Left colon (tissue), 2 donors: ENCODE results near the gene EML1. TPM values are rescaled to one million over a fixed set of nuclear protein-coding genes. Genes with fewer than 3 reads are reported as not detected.

Source experiments
- ATAC-seq: fragments of 200-7000 bp; cut with Tn5 transposase; one replicate; pipeline ENCODE4 v1.9.1; 2020; ENCODE audit warnings: mild to moderate bottlenecking, moderate library complexity
- DNase-seq, 2 donors: peaks; one replicate each; pipeline ENCODE4 v3.0.0-alpha.2; 2020
- intact Hi-C, 2 donors: fragments of 100-400 bp; cut with DNase I in 1 of 2; cut with micrococcal nuclease in 1 of 2; formaldehyde crosslinking; loops; one replicate each; pipeline versions ENCODE4 v1.11.2 to v1.14.0; 2022; cut with DNase I, micrococcal nuclease
- long read RNA-seq: library from polyadenylated mRNA; unstranded; transcript quantifications from one replicate; pipeline ENCODE4 v2.0.0, GENCODE V29; 2021
- total RNA-seq, 2 donors: library from RNA; stranded (reverse); fragmentation: NEBNext Ultra II Directional; extraction: Animal tissue kit (Norgen Biotek cat#: 25700); gene quantifications; one replicate each; pipeline ENCODE4 v1.2.1, GENCODE V29; 2021
- donor health status: DM: no; HTN: no; CAD: no.
- donor health status: DM: yes; HTN: yes; CAD: no.

EML1 gene
- total RNA-seq = 10 to 100 TPM in 1 of 2 donors, 1 to 10 TPM in 1; 3.8 to 14.5 TPM
- long read RNA-seq, full-length matches to known transcripts = 1 of 4 reads
- long read RNA-seq, partial matches to known transcripts = 0 of 4 reads
- long read RNA-seq, other reads (novel, unspliced or antisense) = 3 of 4 reads

DNA sequence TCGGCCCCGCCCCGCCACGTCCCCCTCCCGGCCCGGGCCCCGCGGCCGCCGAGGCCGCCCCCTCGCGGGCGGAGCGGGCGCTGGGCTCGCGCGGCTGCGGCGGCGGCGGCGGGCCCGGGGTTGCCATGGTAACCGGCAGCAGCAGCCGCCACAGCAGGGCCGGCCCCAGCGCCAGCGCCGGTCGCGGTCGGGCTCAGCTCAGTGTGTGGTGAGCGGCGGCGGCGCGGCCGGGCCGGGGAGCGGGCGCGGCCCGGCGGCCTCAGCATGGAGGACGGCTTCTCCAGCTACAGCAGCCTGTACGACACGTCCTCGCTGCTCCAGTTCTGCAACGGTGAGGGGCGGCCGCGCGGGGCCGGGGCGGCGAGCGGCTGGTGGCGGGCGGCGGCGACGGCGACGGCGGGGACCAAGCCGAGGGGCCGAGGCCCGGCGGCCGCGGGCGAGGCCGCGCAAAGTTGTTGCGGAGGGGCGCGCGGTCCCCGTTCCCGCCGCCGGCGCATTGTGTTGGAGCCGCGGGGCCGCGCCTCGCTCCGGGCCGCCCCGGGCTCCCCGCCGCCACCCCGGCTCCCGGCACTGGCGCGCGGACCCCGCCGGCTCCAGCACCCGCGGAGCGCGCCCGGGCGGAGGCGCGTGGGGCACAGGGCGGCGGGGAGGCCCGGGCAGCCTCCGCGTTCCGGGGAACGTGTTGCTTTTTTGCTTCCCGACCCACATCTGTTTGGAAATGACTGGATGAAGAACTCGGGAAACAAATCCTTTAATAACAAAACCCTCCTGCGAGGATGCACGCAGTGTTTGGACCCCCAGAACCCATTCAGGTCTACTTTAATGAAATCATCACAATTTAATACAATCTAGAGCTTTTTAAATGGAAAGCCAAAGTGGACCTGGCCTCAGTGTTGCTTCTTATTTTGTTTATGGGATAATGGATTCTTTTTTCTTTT, at the start of gene EML1:
TSS of gene EML1 (plus strand) at position 201 of the 938 bp plus-strand sequence. CDS start at position 265, 64 bp downstream.
- ATAC-seq = peak; percentile 82
- intact Hi-C loops = loop anchor here in 1 of 2 donors (5.0 kb wide), 1 partner anchor 61 kb away; no protein-coding TSS in a partner anchor
- peak; percentile 56 to 72 for DNase-seq

DNA sequence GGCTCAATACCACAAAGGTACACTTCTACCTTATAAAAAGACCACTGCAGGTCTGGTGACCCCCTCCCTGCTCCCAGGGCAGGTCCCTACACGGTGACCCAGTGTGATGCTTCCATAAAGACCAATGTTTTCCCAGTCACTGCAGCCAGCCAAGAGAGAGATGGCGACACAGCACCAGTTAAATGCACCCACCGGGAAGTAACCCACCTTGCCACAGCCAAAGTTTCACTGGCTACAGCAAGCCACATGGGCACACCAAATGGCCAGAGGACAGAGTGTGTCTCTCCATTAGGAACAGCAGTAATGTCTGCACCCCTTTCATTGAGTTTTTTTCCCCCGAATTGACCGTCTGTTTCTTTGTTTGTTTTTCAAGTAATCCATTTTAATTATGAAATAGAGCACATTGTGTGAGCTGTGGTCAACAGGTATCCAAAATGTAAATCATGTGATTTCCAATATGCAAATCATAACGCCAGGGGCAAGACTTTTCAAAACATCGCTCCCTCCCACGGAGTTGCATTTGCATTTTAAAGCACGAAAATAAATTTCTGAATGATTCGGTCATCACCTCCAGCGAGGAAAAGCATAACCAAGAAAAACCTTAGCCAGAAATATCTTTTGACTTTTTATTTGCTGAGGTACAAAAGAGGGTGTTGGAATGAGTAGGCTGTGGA, 48.9 kb upstream of the EML1 start:
- no peak for DNase-seq
- intact Hi-C loops = no loop called here
- no peak for ATAC-seq

GRCh38 chr14:99744873-99745224, 48.4 kb upstream of the EML1 start:
- no peak for DNase-seq
- intact Hi-C loops = no loop called here
- ATAC-seq = no peak

- intact Hi-C loops = no loop called here
- no peak for DNase-seq
- no peak for ATAC-seq
Observed at GRCh38 chr14:99745307-99745951, 47.8 kb upstream of the EML1 start.

DNA sequence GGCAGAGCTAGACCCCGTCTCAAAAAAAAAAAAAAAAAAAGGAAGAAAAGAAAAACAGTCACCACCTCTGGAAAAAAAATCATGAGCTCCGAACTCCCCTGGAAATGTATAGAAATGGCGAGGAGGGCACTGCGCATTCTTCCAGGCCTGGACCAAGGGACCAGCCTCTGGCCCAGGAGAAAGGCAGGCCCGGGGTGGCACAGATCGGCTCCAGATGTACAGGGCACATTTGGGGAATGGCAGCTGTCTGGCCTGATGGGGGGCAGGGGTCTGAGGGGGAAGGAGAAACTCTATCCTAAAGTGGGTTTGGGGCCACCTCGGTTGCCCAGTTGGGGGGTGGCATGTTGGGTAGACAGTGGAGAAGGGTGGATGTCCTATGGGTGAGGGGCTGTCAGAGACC, 46.0 kb upstream of the EML1 start:
- DNase-seq (no peak), ATAC-seq (no peak)
- intact Hi-C loops = no loop called here

DNA sequence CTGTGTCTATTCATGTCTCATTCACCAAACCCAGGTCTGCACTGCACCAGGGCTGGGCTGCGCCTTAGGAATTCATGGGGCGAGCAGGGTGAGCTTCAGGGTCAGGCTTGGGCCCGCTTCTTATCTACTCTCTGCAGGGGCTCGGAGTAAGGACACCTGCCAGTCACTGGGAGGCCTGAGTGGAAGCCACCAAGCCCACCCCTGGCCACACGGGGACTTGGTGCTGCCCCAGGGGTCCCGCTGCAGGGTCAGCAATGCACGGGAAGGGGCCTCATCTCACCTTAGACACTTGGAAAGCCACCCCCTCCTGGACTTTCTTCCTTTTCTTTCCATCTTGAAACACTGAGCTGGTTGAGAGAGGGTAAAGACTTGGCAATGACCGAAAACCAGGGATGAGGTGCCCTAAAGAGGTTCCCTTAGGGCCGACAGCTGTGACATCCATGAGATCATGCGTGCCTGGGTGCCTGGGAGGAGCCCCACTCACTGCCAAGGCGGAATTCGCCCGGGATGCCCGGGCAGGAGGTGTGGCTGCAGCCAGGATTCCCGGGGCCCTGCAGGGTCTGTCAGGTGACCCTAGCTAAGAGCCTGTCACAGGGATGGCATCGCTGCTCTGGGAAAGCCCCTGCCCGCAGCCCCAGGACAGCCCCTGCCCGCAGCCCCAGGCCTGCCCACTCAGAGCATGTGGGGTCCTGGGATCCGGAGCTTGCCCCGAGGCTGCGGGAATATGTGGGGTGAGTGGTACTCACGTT, 45.5 kb upstream of the EML1 start:
- no peak for ATAC-seq
- no peak for DNase-seq
- intact Hi-C loops = no loop called here

DNA sequence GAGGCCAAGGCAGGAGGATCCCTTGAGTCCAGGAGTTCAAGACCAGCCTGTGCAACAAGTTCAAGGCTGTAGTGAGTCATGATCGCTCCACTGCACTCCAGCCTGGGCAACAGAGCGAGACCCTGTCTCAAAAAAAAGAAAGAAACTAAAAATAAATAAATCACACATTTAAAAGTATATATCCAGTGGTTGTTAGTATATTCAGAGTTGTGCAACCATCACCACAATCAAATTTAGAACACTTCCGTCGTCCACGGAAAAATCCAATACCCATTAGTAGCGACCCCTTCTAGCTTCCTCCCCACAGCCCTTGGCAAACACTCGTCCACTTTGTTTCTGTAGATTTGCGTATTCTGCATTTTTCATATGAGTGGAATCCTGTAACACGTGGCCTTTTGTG, 44.7 kb upstream of the EML1 start:
- ATAC-seq = no peak
- DNase-seq = no peak
- intact Hi-C loops = no loop called here

- ATAC-seq (no peak), DNase-seq (no peak)
- intact Hi-C loops = no loop called here
Observed at GRCh38 chr14:99749142-99749541, 44.1 kb upstream of the EML1 start.

DNA sequence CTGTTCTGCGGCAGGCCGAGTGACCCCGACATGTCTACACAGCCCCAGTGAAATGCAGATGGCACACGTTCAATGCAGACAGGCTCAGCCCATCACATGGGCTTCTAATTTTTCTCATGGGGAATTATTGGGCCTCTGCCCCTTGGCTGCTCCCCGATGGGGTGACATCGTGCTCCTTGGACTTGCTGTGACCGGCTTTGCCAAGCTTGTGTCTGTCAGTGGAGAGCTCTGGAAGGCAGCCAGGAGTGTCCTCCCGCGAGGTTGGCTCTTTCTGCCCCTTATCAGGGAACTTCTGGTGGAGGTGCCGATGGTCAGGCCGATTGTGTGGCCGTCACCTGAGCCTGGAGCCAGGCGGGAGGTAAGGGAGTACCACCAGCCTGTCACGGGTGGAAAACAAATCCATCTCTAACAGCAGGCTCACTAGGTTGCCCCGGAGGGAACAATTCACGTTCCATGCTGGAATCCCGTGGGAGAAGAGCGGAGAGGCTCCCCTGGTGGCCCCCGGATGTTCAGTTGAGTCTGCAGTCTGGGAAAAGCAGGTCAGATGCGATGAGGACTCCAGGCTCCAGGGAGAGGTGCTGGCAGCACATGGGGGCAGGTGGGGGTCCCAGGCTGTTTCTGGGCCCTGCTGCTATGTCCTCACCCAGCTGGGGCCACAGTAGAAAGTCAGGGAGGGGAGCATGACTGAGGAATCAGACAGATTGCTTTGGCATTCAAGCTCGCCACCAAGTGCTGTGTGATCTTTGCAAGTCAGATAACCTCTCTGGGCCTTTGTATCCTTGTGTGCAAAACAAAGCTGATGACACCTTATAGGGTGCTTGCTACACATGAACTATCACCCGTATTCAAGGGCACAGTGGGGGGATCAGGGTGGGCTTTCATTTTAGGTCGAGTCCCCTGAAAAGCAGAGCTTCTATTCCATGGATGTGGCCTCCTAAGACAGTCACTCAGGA, 43.2 kb upstream of the EML1 start:
- intact Hi-C loops = no loop called here
- no peak for DNase-seq

GRCh38 chr14:99750746-99751450, 42.3 kb upstream of the EML1 start:
- intact Hi-C loops = no loop called here
- no peak for DNase-seq
- ATAC-seq = no peak

More for the DNA sequence above, 43.2 kb upstream of the EML1 start:
- no peak for ATAC-seq

- ATAC-seq = no peak
Observed at GRCh38 chr14:99751539-99752485, 41.4 kb upstream of the EML1 start.

DNA sequence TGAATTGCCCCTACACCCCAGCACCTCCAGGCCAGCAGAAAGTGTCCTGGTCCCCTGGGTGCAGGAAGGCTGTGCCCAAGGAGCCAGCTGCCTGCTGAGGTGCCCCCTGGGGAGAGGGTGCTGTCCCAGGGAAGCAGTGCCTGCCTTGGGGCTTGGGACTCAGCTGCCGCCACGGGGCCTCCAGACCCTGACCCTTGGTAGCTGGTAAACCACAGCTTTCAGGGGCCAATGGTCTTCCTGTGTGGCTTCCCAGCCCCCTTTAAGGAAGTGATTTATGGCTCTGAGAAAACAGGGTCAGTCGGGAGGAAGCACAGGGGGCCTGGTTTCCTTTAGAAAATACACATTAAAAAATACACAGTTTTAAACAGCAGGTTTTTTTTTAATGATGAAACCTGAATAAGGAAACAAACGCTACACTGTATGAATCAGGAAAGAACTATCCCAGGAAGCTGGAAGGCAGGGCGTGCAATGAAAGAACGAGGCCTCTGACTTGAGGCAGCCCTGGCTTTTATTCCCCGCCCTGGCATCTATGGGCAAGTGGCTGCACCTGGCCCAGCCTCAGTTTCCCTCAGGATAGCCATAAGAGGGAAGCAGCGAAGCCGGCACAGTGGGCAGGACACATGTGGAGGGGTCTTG, 40.6 kb upstream of the EML1 start:
- DNase-seq (no peak), ATAC-seq (no peak)
- intact Hi-C loops = no loop called here

More at GRCh38 chr14:99751539-99752485, 41.4 kb upstream of the EML1 start:
- no peak for DNase-seq
- intact Hi-C loops = no loop called here

DNA sequence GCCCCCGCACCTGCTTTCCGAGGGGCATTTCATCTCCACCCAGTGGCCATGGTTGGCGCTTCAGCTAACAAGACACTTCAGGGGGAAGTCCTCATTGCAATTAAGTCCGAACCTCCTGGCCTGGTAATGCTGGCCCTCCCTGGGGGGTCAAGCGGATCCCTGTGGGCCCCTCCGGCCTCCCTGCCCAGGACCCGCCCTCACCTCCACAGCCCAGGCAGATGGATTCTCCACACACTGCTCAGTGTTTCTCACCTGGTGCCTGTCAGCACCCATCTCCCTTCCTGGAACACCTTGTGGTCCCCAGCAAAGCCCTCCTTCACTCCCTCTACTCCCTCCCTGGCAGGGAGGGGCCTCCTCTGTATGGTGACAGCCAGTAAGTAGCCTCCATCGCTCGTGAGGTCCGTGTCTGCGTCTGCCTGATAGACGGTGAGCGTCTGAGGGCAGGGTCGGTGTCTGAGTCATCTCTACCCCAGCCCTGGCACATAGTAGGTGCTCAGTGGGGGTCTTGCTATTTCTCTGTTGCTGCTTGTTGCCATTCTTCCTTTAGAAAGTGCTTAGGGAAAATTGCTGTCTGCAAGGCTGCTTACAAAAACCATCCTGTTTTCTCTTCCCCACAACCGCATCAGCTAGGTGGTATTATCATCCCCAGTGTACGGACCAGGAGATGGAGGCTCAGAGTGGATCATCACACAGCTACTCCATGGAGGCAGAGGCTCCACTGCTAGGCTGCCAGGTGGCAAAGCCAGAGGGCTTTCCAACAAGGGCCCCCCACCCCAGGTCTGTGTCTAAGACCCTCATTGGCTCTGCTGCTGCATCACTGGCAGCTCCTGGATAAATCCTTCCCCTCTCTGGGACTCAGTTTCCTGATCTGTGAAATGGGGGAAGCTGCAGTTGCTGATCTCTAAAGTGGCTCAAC, 39.7 kb upstream of the EML1 start:
- intact Hi-C loops = no loop called here
- no peak for DNase-seq

More for the DNA sequence above, 39.7 kb upstream of the EML1 start:
- no peak for ATAC-seq
